BJ (cell line): Measurements from ENCODE around the gene DIP2C. TPM values are rescaled to one million over a fixed set of nuclear protein-coding genes. Genes with fewer than 3 reads are reported as not detected.

Source experiments
- CTCF ChIA-PET: fragments of 350-600 bp; formaldehyde crosslinking; extraction: SDS; loops from one replicate; lab custom pipeline; 2021; ENCODE audit warnings: antibody characterized with exemption, inconsistent platforms; lab: Yijun Ruan, JAX
- POLR2A ChIA-PET: fragments of 300-600 bp; sonication (Branson Sonifier 250); formaldehyde crosslinking; extraction: SDS; loops from one replicate; lab custom pipeline; 2021; ENCODE audit warnings: antibody characterized with exemption; lab: Charles Lee
- DNase-seq: peaks from one replicate; pipeline ENCODE4 v3.0.0-alpha.2; 2011; ENCODE audit warnings: low read depth
- H3K27me3 ChIP-seq: 2 replicates; pipeline ENCODE4 v1.6.0; 2011; ENCODE audit warnings: low read length; ENCODE audit not compliant: control insufficient read depth, insufficient read depth
- H3K36me3 ChIP-seq: 2 replicates; pipeline ENCODE4 v1.5.1; 2011; ENCODE audit warnings: low read length; ENCODE audit not compliant: control insufficient read depth, insufficient read depth
- H3K4me3 ChIP-seq: 2 replicates; pipeline ENCODE4 v1.5.1; 2011; ENCODE audit warnings: low read depth, mild to moderate bottlenecking, control low read depth, low read length
- CTCF ChIP-seq: IDR thresholded peaks from 2 replicates; pipeline ENCODE4 v1.5.1; 2011; ENCODE audit warnings: low read depth, mild to moderate bottlenecking, control low read depth, inconsistent platforms, low read length, moderate library complexity; ENCODE audit not compliant: insufficient read depth
- polyA plus RNA-seq: library from polyadenylated mRNA; depleted of rRNA; stranded (reverse); fragments of >200 nt; gene quantifications from 2 replicates; pipeline ENCODE4 v1.2.3, GENCODE V29; 2011

Gene DIP2C
- polyA plus RNA-seq, 1 experiment = 9.3 TPM

- no peak for DNase-seq
- Histone ChIP-seq H3K4me3 (no peak overlapping the region), H3K27me3 (no peaks in the 10 kb centered on the region), H3K36me3 (peaks cover 22% of the 10 kb centered on the region)
- ChIA-PET CTCF (interaction anchor here (1.5 kb wide), 1 partner anchor 12 kb away, joined by 6 read pairs; no protein-coding TSS in a partner anchor), POLR2A (no interaction called here)
- no peak for TF ChIP-seq CTCF
These were observed 273.4 kb downstream of the DIP2C start for GRCh38 chr10:416091-416515.

GRCh38 chr10:413662-414071 is 275.8 kb downstream of the DIP2C start:
- Histone ChIP-seq H3K4me3 (no peak overlapping the region), H3K27me3 (no peaks in the 10 kb centered on the region), H3K36me3 (peaks cover 16% of the 10 kb centered on the region)
- POLR2A ChIA-PET = no interaction called here
- no peak for DNase-seq
- CTCF ChIA-PET = no interaction called here
- no peak for TF ChIP-seq CTCF

DNA sequence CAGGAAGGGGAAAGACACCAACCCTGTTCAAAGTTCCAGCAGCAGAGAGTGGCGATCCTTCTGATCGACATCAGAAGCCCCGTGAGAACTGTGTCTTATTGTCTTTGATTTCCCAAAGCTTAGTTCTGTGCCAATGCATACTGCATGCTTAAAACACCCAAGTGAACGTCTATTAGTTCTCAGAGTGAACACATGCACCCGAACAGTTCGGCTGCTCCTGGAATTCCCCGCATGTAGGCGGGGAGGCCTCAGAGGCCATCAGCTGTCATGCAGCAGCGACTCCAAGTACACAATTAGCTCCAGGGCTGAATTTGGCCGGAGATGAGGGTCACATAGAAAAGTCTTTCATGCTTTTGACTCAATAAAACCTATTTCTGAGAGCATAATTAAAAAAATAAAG is 277.4 kb downstream of the DIP2C start:
- CTCF ChIA-PET = interaction anchor here (1.1 to 1.4 kb wide), 2 partner anchors 10 to 24 kb away, joined by 3 read pairs; no protein-coding TSS in a partner anchor
- POLR2A ChIA-PET = no interaction called here
- DNase-seq = no peak
- H3K4me3 ChIP-seq = no peak overlapping the region
- H3K27me3 ChIP-seq = no peaks in the 10 kb centered on the region
- H3K36me3 ChIP-seq = peaks cover 10% of the 10 kb centered on the region
- no peak for TF ChIP-seq CTCF

DNA sequence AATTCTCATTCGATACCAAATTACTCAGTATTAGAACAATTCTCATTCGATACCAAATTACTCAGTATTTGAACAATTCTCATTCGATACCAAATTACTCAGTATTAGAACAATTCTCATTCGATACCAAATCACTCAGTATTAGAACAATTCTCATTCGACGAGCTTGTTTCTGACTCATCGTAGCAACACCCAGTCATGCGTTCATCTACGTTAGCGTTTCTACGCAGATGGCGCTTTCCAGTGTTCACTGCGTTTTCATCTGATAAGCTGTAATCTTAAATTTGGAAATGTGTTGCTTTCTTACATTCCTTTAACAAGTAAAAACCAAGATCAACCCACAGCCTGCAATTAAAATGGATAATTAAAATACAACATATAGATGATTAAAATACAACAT is 277.9 kb downstream of the DIP2C start:
- peaks cover 9% of the 10 kb centered on the region for H3K36me3 ChIP-seq

DNA sequence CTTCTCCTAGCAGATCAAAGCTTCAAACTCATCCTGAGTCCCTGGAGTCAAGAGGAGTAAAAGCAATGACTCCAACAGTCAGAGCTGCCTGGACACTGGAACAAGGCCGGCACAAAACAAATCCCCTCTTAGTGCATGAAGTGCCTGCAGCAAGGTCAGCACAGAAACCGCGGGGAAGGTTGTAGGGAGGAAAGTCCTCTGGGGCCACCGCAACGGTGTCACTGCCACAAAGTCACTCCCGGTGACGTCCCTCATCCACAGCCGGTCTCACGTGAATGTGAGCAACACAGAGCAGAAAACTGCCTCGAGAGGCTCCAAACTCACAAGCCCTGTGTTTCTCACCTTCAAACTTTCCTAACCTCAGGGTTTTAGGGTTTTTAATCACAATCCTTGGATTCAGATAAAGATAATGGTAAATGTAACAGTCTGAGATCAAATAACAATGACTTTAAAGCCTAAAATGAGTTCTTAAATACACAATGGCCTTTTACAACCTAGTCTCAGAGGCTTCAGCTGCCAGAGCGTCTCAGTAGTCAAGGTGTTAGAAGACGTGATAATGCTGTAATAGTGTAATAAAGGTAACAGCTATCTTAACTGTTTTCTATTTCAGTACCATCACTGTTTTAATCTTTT is 279.9 kb downstream of the DIP2C start:
- TF ChIP-seq CTCF = no peak
- CTCF ChIA-PET = no interaction called here
- Histone ChIP-seq H3K36me3 (peaks cover 7% of the 10 kb centered on the region), H3K27me3 (no peaks in the 10 kb centered on the region), H3K4me3 (no peak overlapping the region)
- POLR2A ChIA-PET = no interaction called here
- no peak for DNase-seq

More for the DNA sequence above, 277.9 kb downstream of the DIP2C start:
- Histone ChIP-seq H3K27me3 (no peaks in the 10 kb centered on the region), H3K4me3 (no peak overlapping the region)
- ChIA-PET CTCF (interaction anchor here (1.0 to 1.4 kb wide), 3 partner anchors 10 to 180 kb away, joined by 3 read pairs; no protein-coding TSS in a partner anchor), POLR2A (no interaction called here)
- TF ChIP-seq CTCF = no peak
- no peak for DNase-seq
